HG03565 (cell line): ENCODE measurements around the gene HES4.
"Not testable (repeated sequence)": the region's sequence is repeated elsewhere in the genome, so short reads cannot be mapped to it uniquely, and the experiment has no call there.

Experiments used
- ATAC-seq: cut with Tn5 transposase; IDR thresholded peaks from one replicate; pipeline ENCODE4 v1.9.1; 2021; ENCODE audit warnings: mild to moderate bottlenecking, moderate library complexity; ENCODE audit not compliant: unreplicated experiment

HES4 gene

DNA sequence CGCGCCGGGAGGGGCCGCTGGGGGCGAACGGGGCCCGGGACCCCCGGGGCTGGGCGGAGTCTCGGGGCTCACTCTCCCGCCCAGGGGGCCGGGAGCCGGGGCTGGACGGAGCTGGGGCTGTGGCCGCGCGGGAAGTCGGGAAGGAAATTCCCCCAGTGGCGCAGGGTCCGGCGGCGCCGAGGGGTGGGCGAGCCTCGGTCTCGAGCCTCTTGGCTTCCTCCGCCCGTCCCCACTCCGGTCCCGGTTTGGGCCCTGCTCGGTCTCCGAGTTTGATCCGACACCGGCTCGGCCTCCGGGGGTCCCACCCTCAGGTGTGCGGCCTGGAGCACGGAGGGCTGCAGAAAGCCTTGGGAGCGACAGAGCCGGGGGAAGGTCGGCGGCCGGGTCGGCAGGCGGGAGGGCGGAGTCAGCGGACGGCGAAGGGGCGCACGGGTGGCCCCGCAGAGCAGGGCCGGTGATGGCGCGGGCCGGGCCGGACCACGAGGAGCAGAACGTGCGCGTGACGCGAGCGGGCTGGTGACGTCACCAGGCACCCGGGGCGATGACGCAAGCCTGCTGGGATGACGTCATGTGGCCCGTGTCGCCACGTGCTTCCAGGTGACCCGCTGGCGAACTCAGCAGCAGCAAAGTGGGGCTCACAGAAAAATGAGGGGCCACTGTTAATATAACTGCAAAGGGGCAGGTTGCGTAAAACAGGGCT is 610 bp upstream of the HES4 start:
- ATAC-seq = no peak

DNA sequence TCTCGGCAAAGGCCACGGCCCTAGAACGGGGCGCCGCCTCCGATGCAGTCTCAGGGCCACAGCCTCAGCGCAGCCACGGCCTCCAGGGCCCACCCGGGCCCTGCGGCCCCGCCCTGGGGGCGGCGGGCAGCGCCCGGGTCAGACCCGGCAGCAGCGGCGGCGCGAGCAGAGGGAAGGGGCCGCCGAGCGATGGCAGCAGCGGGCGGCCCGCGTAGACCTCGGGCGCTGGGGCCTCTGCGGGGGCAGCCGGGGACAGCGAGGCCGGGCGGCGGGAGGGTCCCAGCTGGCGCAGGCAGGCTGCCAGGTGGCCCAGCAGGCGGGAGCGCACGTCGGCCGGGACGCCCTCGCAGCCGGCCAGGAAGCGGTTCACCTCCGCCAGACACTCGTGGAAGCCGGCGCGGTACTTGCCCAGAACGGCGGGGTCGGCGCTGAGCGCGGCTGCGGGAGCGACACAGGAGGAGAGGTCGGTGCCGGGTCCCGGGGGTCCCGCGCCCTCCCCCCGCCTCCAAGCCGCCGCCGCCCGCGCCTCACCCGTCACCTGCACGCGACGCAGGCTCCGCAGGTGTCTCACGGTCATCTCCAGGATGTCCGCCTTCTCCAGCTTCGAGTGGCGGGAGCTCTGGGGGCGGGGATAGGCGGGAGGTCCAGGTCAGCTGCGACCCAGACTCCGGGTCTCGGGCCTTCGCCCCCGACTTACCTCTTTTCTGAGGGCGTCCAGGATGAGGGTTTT is 737 bp downstream of the HES4 start:
- no peak for ATAC-seq

DNA sequence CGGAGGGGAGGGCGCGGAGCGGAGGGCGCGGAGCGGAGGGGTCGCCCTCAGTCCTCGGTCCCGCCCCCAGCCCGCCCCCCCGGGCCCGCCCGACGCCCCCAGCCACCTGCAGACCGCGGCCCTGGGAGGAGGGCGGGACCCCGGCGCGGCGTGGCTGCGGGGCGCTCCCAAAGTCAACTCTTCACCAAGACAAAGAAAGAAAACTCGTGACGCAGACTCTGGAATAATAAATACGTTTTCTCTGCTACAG is 1.2 kb downstream of the HES4 start:
- no peak for ATAC-seq

DNA sequence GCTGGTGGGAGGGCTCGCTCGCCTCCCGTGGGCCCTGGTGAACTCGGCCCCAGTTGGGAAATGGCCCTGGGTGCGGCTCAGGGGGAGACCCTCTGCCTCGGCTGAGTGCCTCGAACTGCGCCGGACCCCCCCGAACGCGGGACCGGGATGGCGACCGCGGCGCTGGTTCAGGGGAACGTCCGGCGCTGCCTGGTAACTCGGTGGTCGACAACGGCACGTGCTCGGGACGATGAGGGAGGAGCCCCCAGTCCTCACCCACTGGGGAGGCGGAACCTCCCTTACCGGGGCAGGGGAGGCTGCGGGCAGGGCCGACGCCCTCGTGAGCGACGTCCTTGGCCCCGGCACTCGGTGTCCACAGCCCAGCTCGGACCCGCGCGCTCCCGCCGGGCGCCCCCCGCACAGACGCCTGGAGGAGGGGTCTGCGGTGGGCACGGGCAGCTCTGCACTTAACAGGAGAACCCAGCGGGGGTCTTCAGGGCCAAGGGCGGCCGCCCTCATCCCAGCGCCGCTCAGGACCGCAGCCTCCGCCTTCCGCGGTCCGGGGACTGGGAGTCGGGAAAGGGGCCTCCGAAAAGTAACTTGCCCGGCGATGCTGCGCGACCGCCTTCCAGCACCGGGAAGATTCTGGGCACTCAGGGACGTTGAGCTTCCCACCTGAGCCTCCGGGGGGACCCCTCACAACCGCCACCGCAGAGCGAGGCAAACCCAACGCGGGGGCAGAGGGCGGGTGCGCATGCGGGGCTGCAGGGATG is 1.7 kb downstream of the HES4 start:
- no peak for ATAC-seq

DNA sequence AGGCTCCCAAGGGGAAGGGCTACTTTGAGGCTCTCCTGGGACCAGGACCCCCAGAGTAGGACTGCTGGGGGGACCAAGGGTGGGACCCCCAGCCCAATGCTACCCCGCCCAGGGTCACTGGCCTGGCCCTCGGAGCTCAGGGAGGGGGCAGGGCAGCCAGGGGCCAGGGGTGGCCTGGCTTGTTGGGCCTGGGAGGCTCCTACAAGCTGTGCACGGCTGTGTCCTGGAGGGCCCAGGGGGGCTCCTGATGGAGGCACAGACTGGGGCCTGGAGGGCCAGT is 2.2 kb downstream of the HES4 start:
- ATAC-seq = no peak

DNA sequence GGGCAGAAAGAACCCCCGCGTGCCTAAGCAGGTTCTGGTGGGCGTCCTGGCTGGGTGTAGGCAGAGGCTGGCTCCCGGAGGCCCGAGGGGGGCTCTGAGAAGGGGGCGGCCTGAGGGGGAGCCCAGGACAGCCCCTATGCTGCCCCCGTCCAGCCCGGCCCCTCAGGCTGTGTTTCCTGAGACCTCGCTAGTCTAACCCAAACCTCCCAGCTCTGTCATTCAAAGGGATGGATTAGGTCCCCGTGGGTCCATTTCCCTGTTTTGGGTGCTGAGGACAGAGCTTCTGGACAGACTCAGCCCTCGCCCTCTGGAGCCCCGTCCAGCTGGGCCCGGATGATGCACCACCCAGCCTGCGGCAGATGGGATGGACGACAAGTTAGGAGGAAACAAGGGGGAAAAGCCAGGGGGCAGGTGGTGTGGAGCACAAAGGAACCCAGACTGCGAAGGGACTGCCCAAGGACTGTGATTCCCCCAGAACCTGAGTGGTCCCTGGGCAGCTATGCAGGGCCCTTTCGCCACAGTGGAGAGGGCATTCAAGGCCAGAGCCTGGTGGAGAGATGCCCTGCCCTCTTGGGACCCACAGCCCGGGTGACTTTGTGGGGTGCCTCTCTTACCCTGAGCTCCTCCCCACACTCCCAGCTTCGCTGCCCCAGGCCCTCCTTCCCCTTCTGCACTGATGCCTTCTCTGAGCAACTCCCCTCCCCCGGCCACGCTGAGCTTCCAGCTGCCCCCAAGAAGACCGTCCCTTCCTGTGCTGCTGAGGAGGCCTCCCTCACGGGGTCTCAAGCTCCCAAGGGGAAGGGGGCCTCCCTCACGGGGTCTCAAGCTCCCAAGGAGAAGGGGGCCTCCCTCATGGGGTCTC is 2.8 kb downstream of the HES4 start:
- no peak for ATAC-seq

DNA sequence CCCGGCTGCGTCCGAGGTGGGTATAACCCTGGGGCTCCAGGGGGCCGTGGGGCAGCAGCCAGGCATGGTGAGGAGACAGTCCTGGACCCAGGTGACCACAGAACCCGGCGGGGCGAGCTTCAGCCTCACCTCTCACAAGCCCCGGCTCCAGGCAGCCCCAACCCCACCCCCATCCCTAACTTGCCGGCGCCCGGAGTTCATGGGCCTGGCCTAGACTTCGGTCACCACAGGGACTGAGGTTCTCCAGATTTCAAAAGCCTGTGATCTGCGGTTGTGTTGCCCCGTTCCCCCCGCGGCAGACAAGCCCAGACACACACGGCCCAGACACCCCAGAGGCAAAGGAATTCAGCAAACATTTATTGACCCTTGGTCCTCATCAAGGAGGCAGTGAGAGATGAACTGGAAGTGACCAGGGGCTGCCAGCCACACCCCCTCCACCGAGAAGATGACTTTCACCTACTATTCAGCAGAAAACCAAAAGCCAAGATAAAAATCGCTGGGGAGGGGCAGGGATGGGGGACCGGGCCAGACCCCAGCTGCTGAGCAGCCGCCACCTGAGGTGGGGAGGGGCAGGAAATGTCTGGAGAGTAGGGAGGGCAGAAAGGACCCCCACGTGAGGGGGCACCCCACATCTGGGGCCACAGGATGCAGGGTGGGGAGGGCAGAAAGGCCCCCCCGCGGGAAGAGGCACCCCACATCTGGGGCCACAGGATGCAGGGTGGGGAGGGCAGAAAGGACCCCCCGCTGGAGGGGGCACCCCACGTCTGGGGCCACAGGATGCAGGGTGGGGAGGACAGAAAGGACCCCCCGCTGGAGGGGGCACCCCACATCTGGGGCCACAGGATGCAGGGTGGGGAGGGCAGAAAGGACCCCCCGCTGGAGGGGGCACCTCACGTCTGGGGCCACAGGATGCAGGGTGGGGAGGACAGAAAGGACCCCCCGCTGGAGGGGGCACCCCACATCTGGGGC is 3.9 kb downstream of the HES4 start:
- no peak for ATAC-seq

DNA sequence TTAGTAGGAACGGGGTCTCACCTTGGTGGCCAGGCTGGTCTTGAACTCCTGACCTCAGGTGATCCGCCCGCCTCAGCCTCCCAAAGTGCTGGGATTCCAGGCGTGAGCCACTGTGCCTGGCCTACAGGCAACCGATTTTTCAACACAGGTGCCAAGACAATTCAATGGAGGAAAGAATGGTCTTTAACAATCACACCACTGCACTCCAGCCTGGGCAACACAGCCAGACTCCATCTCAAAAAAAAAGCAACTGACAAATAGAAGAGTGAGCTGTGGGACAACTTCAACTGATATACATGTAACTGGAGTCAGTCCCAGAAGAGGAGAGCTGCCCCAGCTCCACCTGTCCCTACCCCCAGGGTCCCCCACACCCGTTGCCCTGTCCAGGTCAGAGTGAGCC is 5.4 kb downstream of the HES4 start:
- ATAC-seq = not testable (repeated sequence)

DNA sequence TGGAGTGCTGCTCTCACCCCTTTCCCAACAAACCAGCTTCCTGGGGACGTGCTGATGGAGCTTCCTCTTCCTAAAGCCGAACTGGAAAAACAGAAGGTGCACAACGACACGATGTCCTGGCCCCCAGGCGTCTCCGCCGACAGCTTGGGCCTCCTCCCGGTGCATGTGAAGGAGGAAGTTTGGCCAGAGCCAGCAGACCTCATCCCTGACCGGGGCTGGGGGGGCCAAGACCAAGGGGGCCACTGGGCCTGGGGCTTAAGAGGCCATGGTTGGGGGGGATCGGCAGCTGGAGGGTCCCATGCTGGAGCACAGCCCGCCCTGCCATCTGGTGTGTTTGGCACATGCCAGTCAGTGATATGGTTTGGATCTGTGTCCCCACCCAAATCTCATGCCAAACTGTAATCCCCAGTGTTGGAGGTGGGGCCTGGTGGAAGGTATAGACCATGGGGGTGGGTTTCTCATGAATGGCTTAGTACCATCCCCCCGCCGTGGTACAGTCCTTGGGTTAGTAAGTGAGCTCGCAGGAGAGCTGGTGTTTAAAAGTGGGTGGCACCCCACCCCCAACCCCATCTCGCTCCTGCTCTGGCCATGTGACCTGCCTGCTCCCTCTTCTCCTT is 6.4 kb downstream of the HES4 start:
- no peak for ATAC-seq

DNA sequence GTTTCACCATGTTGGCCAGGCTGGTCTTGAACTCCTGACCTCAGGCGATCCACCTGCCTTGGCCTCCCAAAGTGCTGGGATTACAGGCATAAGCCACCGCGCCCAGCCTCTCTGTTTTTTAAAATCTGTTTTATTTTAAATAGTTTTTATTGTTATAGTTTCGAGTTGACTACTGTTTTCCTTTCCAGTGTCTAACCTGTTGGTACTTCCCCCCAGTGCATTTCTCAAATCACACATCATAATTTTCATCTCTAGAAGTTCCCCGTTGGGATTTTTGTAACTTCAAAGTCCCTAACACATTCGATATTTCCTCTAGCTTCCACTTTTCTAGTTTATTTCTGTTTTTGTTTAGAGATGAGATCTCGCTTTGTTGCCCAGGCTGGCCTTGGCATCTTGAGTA is 7.5 kb downstream of the HES4 start:
- no peak for ATAC-seq

DNA sequence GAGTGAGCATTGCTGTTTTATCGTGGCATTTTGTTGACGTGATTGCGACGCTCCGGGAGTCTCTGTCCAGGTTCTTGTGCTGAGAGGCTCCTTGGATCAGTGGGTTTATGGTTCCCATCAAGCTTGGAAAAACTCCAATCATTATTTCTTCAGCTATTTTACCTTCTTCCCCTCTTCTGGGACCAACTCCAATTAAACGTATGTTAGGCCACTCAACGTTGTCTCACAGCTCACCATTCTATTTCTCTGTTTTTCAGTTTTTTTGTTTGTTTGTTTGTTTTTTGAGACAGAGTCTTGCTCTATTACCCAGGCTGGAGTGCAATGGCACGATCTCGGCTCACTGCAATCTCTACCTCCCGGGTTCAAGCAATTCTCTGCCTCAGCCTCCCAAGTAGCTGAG is 8.0 kb downstream of the HES4 start:
- ATAC-seq = no peak

DNA sequence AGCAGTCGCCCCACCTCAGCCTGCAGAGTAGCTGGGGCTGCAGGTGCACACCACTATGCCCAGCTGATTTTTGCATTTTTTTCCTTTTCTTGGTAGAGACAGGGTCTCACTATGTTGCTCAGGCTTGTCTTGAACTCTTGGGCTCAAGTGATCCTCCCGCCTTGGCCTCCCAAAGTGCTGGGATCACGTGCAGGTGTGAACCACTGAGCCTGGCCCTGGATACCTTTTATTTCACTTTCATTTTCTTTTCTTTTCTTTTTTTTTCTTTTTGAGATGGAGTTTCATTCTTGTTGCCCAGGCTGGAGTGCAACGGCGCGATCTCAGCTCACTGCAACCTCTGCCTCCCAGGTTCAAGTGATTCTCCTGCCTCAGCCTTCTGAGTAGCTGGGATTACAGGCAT is 8.6 kb downstream of the HES4 start:
- ATAC-seq = not testable (repeated sequence)

DNA sequence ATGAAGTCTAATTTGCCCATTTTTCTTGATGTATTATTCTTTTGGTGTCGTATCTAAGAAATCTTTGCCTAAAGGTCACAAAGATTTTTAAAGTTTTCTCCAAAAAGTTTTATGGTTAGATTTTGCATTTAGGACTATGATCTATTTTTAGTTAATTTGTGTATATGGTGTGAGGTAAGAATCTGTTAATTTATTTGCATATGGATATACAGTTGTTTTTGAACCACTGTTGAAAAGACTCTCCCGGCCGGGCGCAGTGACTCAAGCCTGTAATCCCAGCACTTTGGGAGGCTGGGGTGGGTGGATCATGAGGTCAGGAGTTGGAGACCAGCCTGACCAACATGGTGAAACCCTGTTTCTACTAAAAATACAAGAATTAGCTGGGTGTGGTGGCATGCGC is 11.8 kb downstream of the HES4 start:
- not testable (repeated sequence) for ATAC-seq

DNA sequence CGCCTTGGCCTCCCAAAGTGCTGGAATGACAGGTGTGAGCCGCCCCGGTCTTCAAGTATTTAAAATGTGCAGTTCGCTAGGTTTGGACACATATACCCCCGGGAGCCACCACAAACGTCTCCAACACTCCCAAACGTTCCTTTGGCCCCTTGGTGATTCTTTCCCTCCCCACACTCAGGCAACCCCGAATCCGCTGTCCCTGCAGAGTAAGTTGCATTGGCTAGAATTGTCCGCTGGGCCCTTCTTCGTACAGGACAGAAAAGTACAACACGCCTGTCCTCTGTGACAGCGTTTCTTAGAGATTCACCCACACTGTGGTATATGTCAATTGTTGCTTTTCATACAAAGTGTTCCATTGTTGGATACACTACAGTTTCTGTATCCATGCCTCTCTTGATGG is 14.8 kb downstream of the HES4 start:
- ATAC-seq = no peak

DNA sequence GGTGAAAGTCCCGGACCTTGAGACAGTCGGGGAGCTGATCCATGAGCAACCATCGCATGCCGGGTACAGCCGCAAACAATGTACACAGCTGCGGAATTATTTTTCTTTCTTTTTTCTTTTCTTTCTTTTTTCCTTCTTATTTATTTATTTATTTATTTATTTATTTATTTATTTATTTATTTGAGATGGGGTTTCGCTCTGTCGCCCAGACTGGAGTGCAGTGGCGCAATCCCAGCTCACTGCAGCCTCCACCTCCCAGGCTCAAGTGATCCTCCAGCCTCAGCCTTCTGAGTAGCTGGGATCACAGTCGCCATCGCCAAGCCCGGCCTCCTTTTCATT is 15.5 kb downstream of the HES4 start:
- no peak for ATAC-seq

DNA sequence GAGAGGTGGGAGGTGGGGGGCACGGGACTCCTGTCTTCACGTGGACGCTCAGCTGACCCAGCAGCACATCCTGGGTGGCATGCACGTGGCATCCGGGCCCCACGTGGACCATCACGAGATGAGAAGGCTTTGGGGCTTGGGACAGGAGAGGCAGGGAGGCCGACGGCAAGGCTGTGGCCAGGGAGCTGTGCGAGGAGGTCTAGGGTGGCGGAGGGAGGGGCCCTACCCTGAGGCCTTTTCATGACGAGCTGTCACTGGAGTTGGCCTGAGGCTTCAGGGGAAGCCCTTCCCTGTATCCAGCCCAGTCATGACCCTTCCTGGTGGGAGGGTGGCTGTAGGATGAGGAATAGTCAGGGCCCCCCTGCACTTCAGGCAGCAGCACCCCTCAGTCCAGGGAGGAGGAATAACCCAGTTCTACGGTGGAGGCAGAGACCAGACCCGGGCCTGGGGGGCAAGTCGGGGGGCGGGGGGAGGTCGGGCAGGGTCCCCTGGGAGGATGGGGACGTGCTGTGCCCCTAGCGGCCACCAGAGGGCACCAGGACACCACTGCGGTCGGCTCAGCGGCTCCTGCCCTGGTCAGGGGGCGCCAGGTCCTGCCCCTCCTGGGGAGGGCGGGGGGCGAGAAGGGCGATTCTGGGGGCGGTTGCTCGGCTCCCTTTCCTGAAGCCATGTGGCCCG is 16.0 kb downstream of the HES4 start:
- ATAC-seq = no peak

DNA sequence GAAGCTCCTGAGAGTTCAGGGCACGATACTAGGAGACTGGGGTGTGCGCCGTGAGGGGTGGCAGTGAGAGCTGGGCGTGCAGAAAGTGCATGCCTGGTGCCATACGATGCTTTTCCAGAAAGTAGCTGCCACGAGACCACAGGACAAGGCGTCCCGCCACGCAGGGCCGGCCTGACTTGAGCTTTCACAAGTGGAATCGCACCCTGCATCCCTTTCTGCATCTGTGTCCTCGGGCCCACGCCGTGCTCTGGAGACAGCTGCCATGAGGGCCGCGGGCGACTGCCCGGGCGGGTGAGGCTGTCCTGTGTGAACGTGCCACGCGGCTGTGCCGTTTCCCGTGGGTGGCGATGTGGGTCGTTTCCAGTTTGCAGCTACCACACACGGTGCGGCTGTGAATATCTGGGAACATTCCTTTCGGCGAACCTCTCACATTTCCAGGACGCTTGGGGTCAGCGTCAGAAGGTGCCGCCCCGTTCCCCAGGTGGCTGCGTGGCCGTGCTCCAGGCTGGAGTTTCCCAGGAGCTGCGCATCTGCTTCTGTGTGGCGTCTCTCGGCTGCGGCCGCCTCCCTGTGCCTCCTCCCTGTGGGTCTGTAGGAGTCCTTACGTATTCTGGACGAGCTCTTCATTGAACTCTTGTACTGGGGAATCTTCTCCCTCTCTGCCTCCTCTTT is 17.0 kb downstream of the HES4 start:
- ATAC-seq = no peak

DNA sequence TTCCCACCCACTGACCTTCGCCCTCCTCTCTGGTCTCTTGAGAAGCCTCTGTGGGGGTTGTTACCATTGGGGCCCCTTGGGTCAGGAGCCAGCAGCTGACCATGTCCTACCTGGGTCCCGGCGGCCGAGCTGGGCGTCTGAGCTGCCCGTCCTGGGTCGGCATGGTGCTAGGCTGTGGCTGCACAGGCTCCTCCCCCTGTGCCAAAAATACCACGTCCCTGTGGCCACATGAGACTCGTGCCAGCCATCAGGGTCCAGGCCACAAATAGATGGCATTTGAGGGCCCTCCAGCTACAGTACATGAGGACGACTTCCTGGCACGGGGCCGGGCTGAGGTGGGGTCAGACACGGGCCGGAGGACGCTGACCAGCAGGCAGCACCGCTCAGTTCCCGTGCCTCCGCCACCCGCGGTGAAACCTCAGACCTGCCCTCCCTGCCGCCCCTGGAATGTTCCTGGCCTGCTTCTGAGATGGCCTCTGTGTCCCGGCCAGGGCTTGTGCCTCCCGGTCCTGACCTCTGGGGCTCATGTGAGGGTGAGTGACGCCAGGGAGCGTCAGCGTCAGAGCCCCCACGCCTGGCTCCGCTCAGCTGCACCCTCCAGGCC is 17.8 kb downstream of the HES4 start, which contains the start of gene PERM1:
Gene PERM1, minus strand, starts transcription at position 139 of the 604 bp plus-strand sequence. CDS start 1,064 bp downstream, outside the sequence.
- no peak for ATAC-seq
